DMS53 (cell line): ENCODE data around the gene PLP2.
"Not testable (repeated sequence)": the region's sequence is repeated elsewhere in the genome, so short reads cannot be mapped to it uniquely, and the experiment has no call there.

ENCODE experiments used
- DNase-seq: peaks from one replicate; lab custom pipeline; 2025; lab: John Stamatoyannopoulos, UW

The PLP2 gene

GRCh38 chrX:49163555-49164419, 7.9 kb upstream of the PLP2 start:
- DNase-seq, result peak; percentile 89

- peak; percentile 39 for DNase-seq
These were observed 6.9 kb upstream of the PLP2 start for GRCh38 chrX:49164589-49165360.

GRCh38 chrX:49165901-49166881, 5.5 kb upstream of the PLP2 start:
- peak; percentile 99 for DNase-seq

- peak; percentile 90 for DNase-seq
These were observed 4.6 kb upstream of the PLP2 start for GRCh38 chrX:49166914-49167739.

GRCh38 chrX:49167740-49168108, 4.0 kb upstream of the PLP2 start:
- DNase-seq, result no peak

- peak; percentile 79 for DNase-seq
These were observed 632 bp downstream of the PLP2 start for GRCh38 chrX:49172280-49172780.

- DNase-seq, result not testable (repeated sequence)
These were observed 1.8 kb downstream of the PLP2 start for GRCh38 chrX:49173544-49173943.

GRCh38 chrX:49174723-49175122, 3.0 kb downstream of the PLP2 start:
- DNase-seq, result no peak

- no peak for DNase-seq
These were observed 4.0 kb downstream of the PLP2 start for GRCh38 chrX:49175435-49176274.

GRCh38 chrX:49176421-49177326, 5.0 kb downstream of the PLP2 start:
- no peak for DNase-seq

GRCh38 chrX:49177338-49177833, 5.7 kb downstream of the PLP2 start:
- peak; percentile 31 for DNase-seq

- no peak for DNase-seq
These were observed 6.3 kb downstream of the PLP2 start for GRCh38 chrX:49177873-49178480.

GRCh38 chrX:49178537-49178936, 6.8 kb downstream of the PLP2 start:
- no peak for DNase-seq

GRCh38 chrX:49179358-49179757, 7.7 kb downstream of the PLP2 start:
- no peak for DNase-seq

- DNase-seq, result no peak
These were observed 12.1 kb downstream of the PLP2 start for GRCh38 chrX:49183701-49184281.

- peak; percentile 88 for DNase-seq
These were observed 12.9 kb downstream of the PLP2 start for GRCh38 chrX:49184294-49185281.
